Tibial nerve (tissue), 4 donors: ENCODE measurements around the gene RBM34. TPM values are rescaled to one million over a fixed set of nuclear protein-coding genes. Genes with fewer than 3 reads are reported as not detected.
A peak's percentile ranks its signal among the peaks of the same experiment; 100 is the strongest.
"Not testable (repeated sequence)": the region's sequence is repeated elsewhere in the genome, so short reads cannot be mapped to it uniquely, and the experiment has no call there.

ENCODE experiments used
- DNase-seq, 2 donors: peaks; one replicate each; pipeline ENCODE4 v3.0.0-alpha.2; 2019; ENCODE audit warnings: low spot score in 2 of 2
- H3K27ac ChIP-seq, 4 donors: fragments of 200-600 bp; sonication (generic) in 3 of 4; one replicate each; pipeline ENCODE4 v1.5.1; 2017 to 2019; ENCODE audit warnings: mild to moderate bottlenecking in 1 of 4
- H3K27me3 ChIP-seq, 2 donors: fragments of 200-600 bp; sonication (generic) in 1 of 2; one replicate each; pipeline versions ENCODE4 v1.5.1 to v1.6.0; 2017 to 2019
- H3K36me3 ChIP-seq, 3 donors: fragments of 200-600 bp; sonication (generic); one replicate each; pipeline ENCODE4 v1.5.1; 2018 to 2019
- H3K4me1 ChIP-seq, 4 donors: fragments of 200-600 bp; sonication (generic) in 3 of 4; one replicate each; pipeline ENCODE4 v1.5.1; 2017 to 2019
- H3K4me3 ChIP-seq, 4 donors: fragments of 200-600 bp; sonication (generic) in 3 of 4; one replicate each; pipeline ENCODE4 v1.5.1; 2017 to 2019; ENCODE audit warnings: mild to moderate bottlenecking in 1 of 4, moderate library complexity in 1 of 4
- H3K9me3 ChIP-seq, 4 donors: fragments of 200-600 bp; sonication (generic) in 3 of 4; one replicate each; pipeline ENCODE4 v1.5.1; 2017 to 2019
- EP300 ChIP-seq, 2 donors: sonication (generic); formaldehyde crosslinking; IDR thresholded peaks; one replicate each; pipeline ENCODE4 v1.6.1; 2017; ENCODE audit warnings: antibody characterized with exemption in 2 of 2, mild to moderate bottlenecking in 1 of 2
- POLR2A ChIP-seq, 2 donors: fragments of 450-650 bp; IDR thresholded peaks; one replicate each; pipeline ENCODE4 v1.6.1; 2017; ENCODE audit warnings: antibody characterized with exemption in 2 of 2, mild to moderate bottlenecking in 2 of 2, moderate library complexity in 2 of 2
- WGBS, 2 donors: methylation state at CpG; one replicate each; pipeline ENCODE4 v1.1.5; 2018; 5-methylcytosine and 5-hydroxymethylcytosine counted together
- small RNA-seq: library from RNA; depleted of rRNA; stranded (forward); fragments of <200 nt; gene quantifications from one replicate; pipeline ENCODE3, GENCODE V24; 2016
- total RNA-seq, 4 donors: library from RNA; depleted of rRNA; stranded (reverse); fragments of >200 nt; gene quantifications; one replicate each; pipeline ENCODE4 v1.1.0, GENCODE V29; 2016
- TF ChIP-seq, protein P1 (sequence below), 5 experiments: fragments of 200-600 bp in 3 of 5; fragments of 450-650 bp in 2 of 5; sonication (generic) in 3 of 5; IDR thresholded peaks; one replicate each; pipeline ENCODE4 v1.5.1; 2016 to 2019; ENCODE audit warnings: antibody characterized with exemption in 5 of 5, mild to moderate bottlenecking in 3 of 5, moderate library complexity in 2 of 5

The RBM34 gene
- total RNA-seq, 4 donors from 2014 or later: 47.4 to 92.5 (median 51.2) TPM

- Histone ChIP-seq H3K9me3 (no peaks in the 10 kb centered on the region), H3K36me3 (no peaks in the 10 kb centered on the region), H3K27ac (peak overlapping the region; percentile 59 to 87 (median 70)), H3K4me3 (peak overlapping the region in 1 of 4 donors; percentile 9), H3K4me1 (peaks cover 0 to 55% (median 9%) of the 10 kb centered on the region in 4 donors), H3K27me3 (no peaks in the 10 kb centered on the region)
- no peak for DNase-seq
- 35 to 47% methylated on average over 20 of the region's 20 CpGs for WGBS, 2 donors
- TF ChIP-seq POLR2A (IDR thresholded peaks at IDR 0.05) (no peak), EP300 (IDR thresholded peaks at IDR 0.05) (peak; percentile 13 to 71)
- TF ChIP-seq, protein P1, sequence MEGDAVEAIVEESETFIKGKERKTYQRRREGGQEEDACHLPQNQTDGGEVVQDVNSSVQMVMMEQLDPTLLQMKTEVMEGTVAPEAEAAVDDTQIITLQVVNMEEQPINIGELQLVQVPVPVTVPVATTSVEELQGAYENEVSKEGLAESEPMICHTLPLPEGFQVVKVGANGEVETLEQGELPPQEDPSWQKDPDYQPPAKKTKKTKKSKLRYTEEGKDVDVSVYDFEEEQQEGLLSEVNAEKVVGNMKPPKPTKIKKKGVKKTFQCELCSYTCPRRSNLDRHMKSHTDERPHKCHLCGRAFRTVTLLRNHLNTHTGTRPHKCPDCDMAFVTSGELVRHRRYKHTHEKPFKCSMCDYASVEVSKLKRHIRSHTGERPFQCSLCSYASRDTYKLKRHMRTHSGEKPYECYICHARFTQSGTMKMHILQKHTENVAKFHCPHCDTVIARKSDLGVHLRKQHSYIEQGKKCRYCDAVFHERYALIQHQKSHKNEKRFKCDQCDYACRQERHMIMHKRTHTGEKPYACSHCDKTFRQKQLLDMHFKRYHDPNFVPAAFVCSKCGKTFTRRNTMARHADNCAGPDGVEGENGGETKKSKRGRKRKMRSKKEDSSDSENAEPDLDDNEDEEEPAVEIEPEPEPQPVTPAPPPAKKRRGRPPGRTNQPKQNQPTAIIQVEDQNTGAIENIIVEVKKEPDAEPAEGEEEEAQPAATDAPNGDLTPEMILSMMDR (IDR thresholded peaks at IDR 0.05): peak in 2 of 5 experiments; percentile 11 to 24
Measured at GRCh38 chr1:235090406-235091069, 70.5 kb downstream of the RBM34 start.

DNA sequence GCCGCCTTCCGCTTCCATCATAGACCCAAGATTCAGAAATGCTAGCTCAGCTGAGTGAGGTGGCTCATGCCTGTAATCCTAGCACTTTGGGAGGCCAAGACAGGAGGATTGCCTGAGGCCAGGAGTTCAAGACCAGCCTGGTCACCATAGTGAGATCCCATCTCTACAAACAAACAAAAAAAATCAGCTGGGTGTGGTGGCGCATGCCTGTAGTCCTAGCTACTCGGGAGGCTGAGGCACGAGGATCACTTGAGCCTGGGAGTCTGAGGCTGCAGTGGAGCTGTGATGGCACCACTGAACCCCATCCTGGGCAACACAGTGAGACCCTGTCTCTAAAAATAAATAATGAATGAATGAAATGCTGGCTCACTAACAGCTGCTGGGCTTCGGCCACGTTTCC lies 72.1 kb downstream of the RBM34 start:
- DNase-seq: no peak
- TF ChIP-seq, protein P1 (IDR thresholded peaks at IDR 0.05): no peak
- TF ChIP-seq POLR2A (IDR thresholded peaks at IDR 0.05) (no peak), EP300 (IDR thresholded peaks at IDR 0.05) (no peak)
- Histone ChIP-seq H3K4me1 (peaks cover 0 to 56% (median 10%) of the 10 kb centered on the region in 4 donors), H3K27ac (peak overlapping the region in 3 of 4 donors; percentile 27 to 87 (median 80)), H3K9me3 (no peaks in the 10 kb centered on the region), H3K4me3 (no peak overlapping the region), H3K36me3 (no peaks in the 10 kb centered on the region), H3K27me3 (no peaks in the 10 kb centered on the region)
- WGBS, 2 donors: 92 to 96% methylated on average over 7 of the region's 7 CpGs

DNA sequence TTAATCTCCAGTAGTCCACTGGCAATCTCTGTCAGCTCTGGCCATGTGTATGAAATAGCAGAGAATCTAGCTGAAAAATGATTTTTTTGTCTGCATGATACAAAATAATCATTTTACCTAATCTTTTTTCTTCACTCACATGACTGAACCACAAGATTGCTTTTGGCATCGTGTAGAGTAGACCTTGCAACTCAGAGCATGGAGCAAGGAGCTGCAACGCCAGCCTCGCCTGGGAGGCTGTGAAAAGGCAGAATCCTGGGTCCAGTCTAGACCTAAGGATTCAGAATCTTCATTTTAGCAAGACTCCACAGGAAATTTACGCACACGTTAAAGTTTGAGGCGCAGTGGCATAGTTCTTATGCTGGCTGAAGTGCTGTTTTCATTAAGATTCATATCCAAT lies 72.6 kb downstream of the RBM34 start:
- Histone ChIP-seq H3K9me3 (no peaks in the 10 kb centered on the region), H3K27ac (peak overlapping the region in 3 of 4 donors; percentile 27 to 87 (median 80)), H3K36me3 (no peaks in the 10 kb centered on the region), H3K4me1 (peaks cover 0 to 56% (median 9%) of the 10 kb centered on the region in 4 donors), H3K27me3 (no peaks in the 10 kb centered on the region), H3K4me3 (no peak overlapping the region)
- no peak for DNase-seq
- WGBS, 2 donors: 75% methylated on average over 6 of the region's 6 CpGs
- TF ChIP-seq, protein P1 (IDR thresholded peaks at IDR 0.05): no peak
- TF ChIP-seq POLR2A (IDR thresholded peaks at IDR 0.05): no peak
- TF ChIP-seq EP300 (IDR thresholded peaks at IDR 0.05): no peak

- peaks cover 0 to 56% (median 9%) of the 10 kb centered on the region in 4 donors for H3K4me1 ChIP-seq
- TF ChIP-seq, protein P1 (IDR thresholded peaks at IDR 0.05): no peak
- no peak for TF ChIP-seq POLR2A (IDR thresholded peaks at IDR 0.05)
- no peak for TF ChIP-seq EP300 (IDR thresholded peaks at IDR 0.05)
- no peaks in the 10 kb centered on the region for H3K9me3 ChIP-seq
- no peaks in the 10 kb centered on the region for H3K36me3 ChIP-seq
- H3K27ac ChIP-seq: peak overlapping the region in 2 of 4 donors; percentile 29 to 80
- 89 to 96% methylated on average over 6 of the region's 6 CpGs for WGBS, 2 donors
- no peak overlapping the region for H3K4me3 ChIP-seq
- no peaks in the 10 kb centered on the region for H3K27me3 ChIP-seq
- DNase-seq: no peak
Measured at GRCh38 chr1:235087906-235088305, 73.1 kb downstream of the RBM34 start.

GRCh38 chr1:235085411-235086117 lies 75.5 kb downstream of the RBM34 start:
- WGBS, 2 donors: 79 to 81% methylated on average over 12 of the region's 12 CpGs
- Histone ChIP-seq H3K4me1 (peaks cover 0 to 58% (median 18%) of the 10 kb centered on the region in 4 donors), H3K27ac (peak overlapping the region in 2 of 4 donors; percentile 88 to 96)
- H3K9me3 ChIP-seq, H3K27me3 ChIP-seq, DNase-seq, H3K4me3 ChIP-seq, H3K36me3 ChIP-seq: not testable (repeated sequence)

Small RNA genes lying within 50 kb of the gene (small RNA-seq; reads per million reads assigned to genes)
- gene AL732292.1 (not detected), gene MIR4753 (not detected), gene SNORA14B (4.4 reads per million, percentile 82 among the genes with 10 or more reads in this experiment)

Other genes starting within 250 kb of the RBM34 start
- 100 to 1,000 TPM in 1 of 4 donors, 10 to 100 TPM in 3; 57.6 to 105 (median 83.1) TPM for gene TOMM20, start 32.4 kb downstream of the RBM34 start, total RNA-seq
- gene ARID4B, start 166.9 kb upstream of the RBM34 start, total RNA-seq: 10 to 100 TPM; 41.6 to 58.8 (median 46.8) TPM
- gene GGPS1, start 167.3 kb upstream of the RBM34 start, total RNA-seq: 10 to 100 TPM; 12.9 to 26.2 (median 15.7) TPM
- 10 to 100 TPM; 19.3 to 33.9 (median 26.8) TPM for gene TBCE, start 206.2 kb upstream of the RBM34 start, total RNA-seq